GM19193 (cell line): ENCODE results near the gene PHF12.

ENCODE experiments used
- POLR2A ChIP-seq: IDR thresholded peaks from 4 replicates; pipeline ENCODE4 v1.6.1; 2011; ENCODE audit not compliant: insufficient read depth, insufficient read length; ENCODE audit errors: extremely low read depth

PHF12 gene

DNA sequence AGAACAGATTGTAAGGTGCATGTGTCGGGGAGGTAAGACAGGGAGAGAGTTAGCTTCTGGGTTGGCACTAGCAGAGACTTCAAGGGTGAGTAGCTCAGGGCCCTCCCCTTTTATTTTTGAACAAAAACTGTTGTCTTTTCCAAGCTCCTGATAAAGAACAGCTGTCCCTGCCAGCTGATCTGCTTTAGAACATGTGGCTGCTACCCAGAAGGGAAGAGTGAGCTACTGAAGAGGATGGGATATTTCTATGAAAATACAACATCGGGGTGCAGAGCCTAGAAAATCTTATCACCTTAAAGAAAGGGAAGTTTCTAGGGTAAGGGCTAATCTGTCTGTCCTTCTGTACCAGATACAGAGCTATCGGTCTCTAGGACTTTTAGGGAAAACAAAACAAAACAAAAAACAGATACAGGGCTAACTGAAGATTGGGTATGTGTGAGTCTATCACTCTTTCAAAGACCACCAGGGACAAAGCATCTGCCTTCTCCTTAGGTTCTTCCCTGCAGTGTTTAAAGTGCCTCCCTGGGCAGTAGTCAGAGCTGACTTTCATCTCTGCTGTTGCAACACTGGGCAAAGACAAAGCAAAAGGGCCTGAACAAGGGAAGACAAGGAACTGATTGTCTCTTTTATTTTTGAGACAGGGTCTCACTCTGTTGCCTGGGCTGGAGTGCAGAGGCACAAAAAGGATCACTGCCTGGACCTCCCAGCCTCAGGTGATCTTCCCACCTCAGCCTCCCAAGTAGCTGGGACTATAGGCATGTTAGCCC, 43.4 kb downstream of the PHF12 start:
- TF ChIP-seq POLR2A: no peak

DNA sequence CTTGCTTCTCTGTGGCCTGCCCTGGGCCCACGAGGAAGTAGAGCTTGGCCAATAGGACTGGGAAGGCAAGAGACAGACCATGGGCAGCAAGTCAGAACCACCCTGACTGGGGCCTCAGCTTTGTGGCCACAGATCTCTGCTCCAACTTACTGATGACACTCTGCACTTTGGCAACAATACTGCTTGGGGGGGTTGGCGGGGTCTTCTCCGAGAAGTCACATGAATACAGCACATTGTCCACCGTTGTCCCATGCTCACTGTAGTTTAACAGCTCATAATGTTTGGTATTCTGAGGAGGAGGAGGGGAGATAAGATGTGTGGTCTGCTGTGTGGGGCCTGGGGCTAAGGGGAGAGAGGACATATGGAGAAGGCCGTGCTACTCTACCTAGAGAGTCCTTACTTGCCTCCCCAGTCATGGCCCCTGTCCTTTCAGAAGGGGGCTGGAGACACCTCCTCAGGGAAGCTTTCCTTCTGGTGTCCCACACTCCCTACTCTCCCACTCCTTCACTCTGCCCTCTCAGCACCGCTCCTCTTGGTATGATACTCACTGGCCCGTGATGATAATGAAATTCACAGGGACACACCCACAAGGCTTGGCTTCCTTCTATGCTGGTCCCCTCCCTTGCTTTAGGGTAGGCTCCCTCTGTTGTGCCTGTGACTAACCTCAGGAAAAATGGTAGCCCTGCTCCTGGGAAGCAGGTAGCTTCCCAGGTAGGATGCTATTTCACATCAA, 44.4 kb downstream of the PHF12 start:
- TF ChIP-seq POLR2A: no peak

DNA sequence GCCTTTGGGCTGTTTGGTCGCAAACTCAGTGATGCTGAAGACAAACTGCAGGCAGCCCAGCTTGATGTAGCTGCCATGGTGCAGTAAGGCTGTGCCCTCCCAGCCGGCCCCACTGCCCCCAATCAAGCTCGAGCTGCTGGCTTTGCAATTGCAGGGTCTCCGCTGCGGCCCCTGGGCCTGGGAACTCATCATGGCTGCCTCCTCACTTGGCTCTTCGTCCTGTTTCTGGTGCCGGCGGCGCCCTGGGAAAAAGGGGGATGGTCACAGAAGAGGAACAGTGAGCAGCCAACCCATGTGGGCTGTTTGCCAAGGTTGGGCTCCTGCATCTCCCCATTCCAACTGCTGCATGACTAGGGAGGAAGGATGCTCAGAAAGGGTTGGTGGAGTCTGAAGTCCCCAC, 45.0 kb downstream of the PHF12 start:
- TF ChIP-seq POLR2A: no peak

DNA sequence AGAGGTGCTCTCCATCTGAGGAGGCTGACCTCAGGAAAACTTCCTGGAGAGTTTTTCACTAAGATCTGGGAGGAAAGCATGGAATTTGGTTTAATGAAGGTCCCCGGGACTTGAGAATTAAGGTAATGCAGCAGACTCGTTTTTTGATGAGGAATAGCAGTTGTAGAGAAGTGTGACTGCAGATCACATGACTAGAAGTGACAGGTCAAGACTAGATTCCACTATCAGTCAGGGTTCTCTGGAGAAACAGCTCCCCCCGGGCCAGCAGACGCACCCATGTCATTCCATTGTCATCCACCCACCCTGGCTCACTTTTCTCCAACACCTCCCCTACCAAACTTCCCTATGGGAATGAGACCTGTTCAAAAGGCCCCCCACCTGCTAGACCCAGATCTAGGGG, 46.5 kb downstream of the PHF12 start:
- no peak for TF ChIP-seq POLR2A

DNA sequence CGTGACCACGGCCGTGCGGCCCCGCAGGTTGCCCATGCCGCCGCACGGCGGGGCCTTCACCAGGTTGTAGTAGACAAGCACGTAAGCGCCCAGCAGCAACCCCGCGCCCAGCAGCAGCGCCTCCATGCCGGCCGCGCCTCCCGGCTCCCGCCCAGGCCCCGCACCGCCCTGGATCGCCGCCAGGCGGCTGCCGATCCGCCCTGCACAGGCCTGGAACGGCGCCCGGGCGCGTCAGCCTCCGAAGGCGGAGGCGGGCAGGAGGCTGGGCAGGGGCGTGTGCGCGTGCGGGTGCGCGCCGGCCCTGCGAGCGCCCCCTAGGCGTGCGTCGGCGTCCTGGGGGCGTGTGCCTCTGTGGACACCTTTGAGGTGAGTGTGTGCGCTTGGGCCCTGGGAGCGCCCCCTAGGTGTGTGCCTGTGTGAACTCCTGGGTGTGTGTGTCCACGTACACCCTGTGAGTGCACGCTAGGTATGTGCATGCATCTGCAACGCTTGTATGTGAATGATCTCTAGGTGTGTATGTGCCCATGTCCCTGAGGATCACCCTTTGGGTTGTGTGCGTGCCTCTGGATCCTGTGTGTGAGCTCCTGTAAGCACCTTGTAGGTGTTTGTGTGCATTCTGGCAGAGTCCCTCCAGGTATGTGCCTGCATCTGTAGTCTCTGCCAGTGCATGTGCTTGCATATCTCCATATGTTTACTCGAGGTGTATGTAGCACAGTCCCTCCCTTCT, 48.3 kb downstream of the PHF12 start, which contains the start of gene DHRS13:
DHRS13 (minus strand) TSS at position 261 of the 727 bp plus-strand sequence; CDS start at position 126, 135 bp downstream.
- TF ChIP-seq POLR2A: no peak

DNA sequence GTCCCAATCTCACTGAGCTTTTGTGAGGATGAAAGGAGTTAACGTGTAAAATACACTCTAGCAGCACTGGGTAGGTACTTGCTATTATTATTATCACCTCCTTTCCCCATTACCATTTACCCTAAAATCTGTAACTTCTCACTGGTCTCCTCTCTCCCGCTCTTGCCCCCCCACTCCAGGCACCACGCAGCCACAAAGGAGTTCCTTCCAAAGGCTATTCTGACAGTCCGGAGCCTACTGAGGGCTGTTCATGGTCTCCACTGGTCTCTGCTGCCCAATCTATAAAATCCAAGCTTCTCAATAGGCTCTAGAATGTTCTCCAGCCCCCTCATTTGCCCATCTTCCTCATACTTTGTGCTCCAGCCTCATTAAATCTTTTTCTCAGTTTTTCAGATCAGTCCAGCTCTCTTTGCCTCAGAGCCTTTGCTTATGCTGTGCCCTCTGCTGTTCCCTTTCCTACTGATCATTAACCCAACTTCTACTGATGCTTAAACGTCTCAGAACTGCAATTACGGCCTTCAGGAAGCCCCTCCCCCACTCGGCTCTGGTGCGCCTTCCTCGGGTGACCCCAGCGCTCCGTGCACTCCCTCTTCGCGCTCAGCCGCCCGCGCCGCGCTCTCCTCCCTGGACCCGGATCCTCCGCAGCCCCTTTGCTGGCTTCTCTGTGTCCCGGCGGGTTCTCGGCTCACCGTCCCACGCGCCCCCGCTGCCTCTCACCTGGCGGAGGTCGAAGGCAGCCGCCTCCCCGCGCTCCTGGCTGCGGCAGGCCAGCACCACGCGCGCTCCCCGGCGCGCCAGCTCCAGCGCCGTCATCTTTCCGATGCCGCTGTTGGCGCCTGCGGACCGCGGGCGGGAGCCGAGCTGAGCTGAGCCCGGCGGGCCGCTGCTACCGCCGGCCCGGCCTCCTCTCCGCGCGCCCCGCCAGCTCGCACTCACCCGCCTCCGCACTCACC, 49.2 kb downstream of the PHF12 start:
- TF ChIP-seq POLR2A: no peak

GRCh38 chr17:28900986-28901726, 50.2 kb downstream of the PHF12 start:
- TF ChIP-seq POLR2A: no peak

GRCh38 chr17:28899212-28899815, 52.0 kb downstream of the PHF12 start:
- TF ChIP-seq POLR2A: no peak

- no peak for TF ChIP-seq POLR2A
Observed at GRCh38 chr17:28898527-28898955, 52.8 kb downstream of the PHF12 start.

GRCh38 chr17:28897769-28898526, 53.4 kb downstream of the PHF12 start:
- no peak for TF ChIP-seq POLR2A

DNA sequence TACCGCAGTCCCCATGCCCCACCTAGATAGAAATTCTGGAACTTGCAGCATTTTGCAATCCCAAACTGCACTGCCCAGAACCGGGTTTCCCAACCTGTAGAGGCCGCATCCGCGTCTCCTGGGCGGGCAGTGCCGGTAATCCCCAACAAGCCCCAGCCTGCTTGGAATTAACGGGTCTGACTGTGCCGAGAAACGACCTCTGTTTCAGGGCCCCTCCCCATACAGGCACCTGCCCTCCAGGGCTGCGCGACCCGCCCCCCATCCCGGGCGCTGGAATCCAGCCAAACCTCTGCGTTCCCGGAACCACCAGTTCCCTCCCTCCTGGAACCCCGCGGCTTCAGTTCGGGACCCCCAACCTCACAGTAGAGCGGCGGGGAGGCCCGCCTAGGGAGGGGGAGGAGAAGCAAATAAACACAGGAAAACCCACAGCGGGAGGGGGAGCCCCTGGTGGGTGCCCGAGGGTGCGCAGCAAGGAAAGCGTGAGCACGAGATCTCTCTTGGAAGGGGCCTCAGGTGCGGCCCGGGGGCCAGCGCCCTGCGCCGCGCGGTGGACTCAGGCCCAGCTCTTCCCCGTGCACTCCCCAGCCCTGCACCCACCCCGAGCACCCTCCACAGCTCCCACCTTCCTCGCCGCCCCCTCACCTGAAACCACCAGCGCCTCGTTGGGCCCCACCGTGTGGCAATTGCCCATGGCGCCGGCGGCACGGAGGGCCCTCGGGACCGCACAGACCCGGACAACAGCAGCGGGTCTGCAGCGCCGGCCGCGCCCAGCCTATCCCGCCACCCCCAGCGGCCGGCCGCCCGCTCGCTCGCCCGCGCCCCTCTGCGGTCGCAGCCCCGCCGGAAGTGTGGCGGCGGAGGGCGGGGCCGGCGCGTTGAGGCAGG, 54.2 kb downstream of the PHF12 start, which contains the start of gene FLOT2:
FLOT2 (minus strand) TSS at position 850 of the 885 bp plus-strand sequence; CDS start at position 691, 159 bp downstream.
- peak; percentile 47 for TF ChIP-seq POLR2A
